IMR-90 (cell line): ENCODE data around the gene FAM20C. TPM values are rescaled to one million over a fixed set of nuclear protein-coding genes. Genes with fewer than 3 reads are reported as not detected.

Source experiments
- ATAC-seq: fragments of 200-7000 bp; cut with Tn5 transposase; 2 replicates; pipeline ENCODE4 v1.9.1; 2020; ENCODE audit warnings: low read depth, mild to moderate bottlenecking, moderate library complexity
- BruUV-seq: library from RNA; stranded (reverse); fragments of 400-500 nt; replicated peaks from 2 replicates; lab custom pipeline; 2021; lab: Mats Ljungman, UMichigan
- CTCF ChIA-PET: fragments of 300-600 bp; formaldehyde crosslinking; extraction: SDS; loops from one replicate; lab custom pipeline; 2021; ENCODE audit warnings: antibody characterized with exemption; lab: Yijun Ruan, JAX
- POLR2A ChIA-PET: fragments of 300-600 bp; sonication (Branson Sonifier 250); formaldehyde crosslinking; loops from one replicate; lab custom pipeline; 2022; ENCODE audit warnings: antibody characterized with exemption; ENCODE audit not compliant: unreplicated experiment; lab: Charles Lee
- DNase-seq: peaks from one replicate; pipeline ENCODE4 v3.0.0; 2013
- H2AFZ ChIP-seq: replicated peaks from 2 replicates; pipeline ENCODE3; 2013; ENCODE audit warnings: low read length, mild to moderate bottlenecking; ENCODE audit not compliant: poor library complexity
- H2AK5ac ChIP-seq: 2 replicates; pipeline ENCODE4 v1.6.1; 2013; ENCODE audit warnings: low read depth, low read length, inconsistent platforms
- H2AK9ac ChIP-seq: replicated peaks from 2 replicates; pipeline ENCODE3; 2013; ENCODE audit warnings: mild to moderate bottlenecking, low read depth, low read length, moderate library complexity; ENCODE audit not compliant: poor library complexity
- H2BK120ac ChIP-seq: 2 replicates; pipeline ENCODE4 v1.6.1; 2013; ENCODE audit warnings: low read depth, low read length, inconsistent platforms
- H2BK15ac ChIP-seq: 3 replicates; pipeline ENCODE4 v1.6.1; 2013; ENCODE audit warnings: low read depth, low read length, inconsistent platforms
- H2BK20ac ChIP-seq: 2 replicates; pipeline ENCODE4 v1.6.1; 2013; ENCODE audit warnings: low read depth, mild to moderate bottlenecking, inconsistent platforms, low read length, moderate library complexity
- H2BK5ac ChIP-seq: 2 replicates; pipeline ENCODE4 v1.6.1; 2013; ENCODE audit warnings: mild to moderate bottlenecking, low read depth, low read length, inconsistent platforms; ENCODE audit not compliant: poor library complexity, severe bottlenecking
- H3K14ac ChIP-seq: replicated peaks from 2 replicates; pipeline ENCODE4 v1.6.1; 2013; ENCODE audit warnings: low read depth, low read length, inconsistent platforms
- H3K18ac ChIP-seq: 2 replicates; pipeline ENCODE4 v1.6.1; 2013; ENCODE audit warnings: low read depth, low read length, control low read depth
- H3K23ac ChIP-seq: 2 replicates; pipeline ENCODE4 v1.6.1; 2013; ENCODE audit warnings: low read depth, low read length, inconsistent platforms
- H3K27ac ChIP-seq: 2 replicates; pipeline ENCODE4 v1.5.1; 2013; ENCODE audit warnings: mild to moderate bottlenecking, control low read depth, low read length; ENCODE audit not compliant: insufficient read depth
- H3K27me3 ChIP-seq: 2 replicates; pipeline ENCODE4 v1.6.1; 2013; ENCODE audit warnings: low read length; ENCODE audit not compliant: control insufficient read depth, insufficient read depth
- H3K36me3 ChIP-seq: 2 replicates; pipeline ENCODE4 v1.6.1; 2013; ENCODE audit warnings: low read length, mixed read lengths; ENCODE audit not compliant: control insufficient read depth, insufficient read depth
- H3K4ac ChIP-seq: 2 replicates; pipeline ENCODE4 v1.6.1; 2013; ENCODE audit warnings: low read depth, low read length, inconsistent platforms
- H3K4me1 ChIP-seq: 2 replicates; pipeline ENCODE4 v1.6.1; 2013; ENCODE audit warnings: low read length, mixed read lengths; ENCODE audit not compliant: control insufficient read depth, insufficient read depth
- H3K4me2 ChIP-seq: 2 replicates; pipeline ENCODE4 v1.6.1; 2013; ENCODE audit warnings: low read depth, mild to moderate bottlenecking, control low read depth, low read length, moderate library complexity
- H3K4me3 ChIP-seq: 2 replicates; pipeline ENCODE4 v1.5.1; 2013; ENCODE audit warnings: low read depth, mild to moderate bottlenecking, control low read depth, low read length, moderate library complexity; ENCODE audit not compliant: insufficient read depth
- H3K56ac ChIP-seq: 2 replicates; pipeline ENCODE4 v1.6.1; 2013; ENCODE audit warnings: low read length, inconsistent platforms; ENCODE audit not compliant: insufficient read depth; ENCODE audit errors: extremely low read depth
- H3K79me1 ChIP-seq, 2 experiments: 2 replicates each; pipeline ENCODE4 v1.6.1; 2013; ENCODE audit warnings: low read length in 2 of 2, inconsistent platforms in 1 of 2, low read depth in 1 of 2
- H3K9ac ChIP-seq: 2 replicates; pipeline ENCODE4 v1.6.1; 2013; ENCODE audit warnings: low read depth, low read length, control low read depth
- H3K9me1 ChIP-seq: 2 replicates; pipeline ENCODE4 v1.6.1; 2013; ENCODE audit warnings: low read length, inconsistent platforms; ENCODE audit not compliant: insufficient read depth
- H3K9me3 ChIP-seq: 2 replicates; pipeline ENCODE4 v1.6.1; 2013; ENCODE audit warnings: low read length; ENCODE audit not compliant: control insufficient read depth, insufficient read depth
- H4K20me1 ChIP-seq: 2 replicates; pipeline ENCODE4 v1.6.1; 2013; ENCODE audit warnings: low read length, inconsistent platforms; ENCODE audit not compliant: insufficient read depth
- H4K5ac ChIP-seq: 2 replicates; pipeline ENCODE4 v1.6.1; 2013; ENCODE audit warnings: mild to moderate bottlenecking, low read depth, low read length, control low read depth
- H4K8ac ChIP-seq, 2 experiments: 2 replicates each; pipeline ENCODE4 v1.6.1; 2013; ENCODE audit warnings: low read depth in 2 of 2, low read length in 2 of 2, control low read depth in 1 of 2, inconsistent platforms in 1 of 2
- H4K91ac ChIP-seq: 2 replicates; pipeline ENCODE4 v1.6.1; 2013; ENCODE audit warnings: low read depth, low read length, inconsistent platforms; ENCODE audit not compliant: insufficient read depth
- BHLHE40 ChIP-seq: fragments of 150-350 bp; IDR thresholded peaks from 2 replicates; pipeline ENCODE4 v1.6.1; 2016; ENCODE audit warnings: mild to moderate bottlenecking, low read depth, low read length
- CEBPB ChIP-seq: IDR thresholded peaks from 2 replicates; pipeline ENCODE4 v1.6.1; 2012; ENCODE audit warnings: low read depth, low read length, improper control_type of control experiment
- CTCF ChIP-seq: conservative IDR thresholded peaks from 2 replicates; pipeline ENCODE4 v1.5.1; 2012; ENCODE audit warnings: mild to moderate bottlenecking, low read depth, low read length, improper control_type of control experiment
- RCOR1 ChIP-seq: IDR thresholded peaks from 2 replicates; pipeline ENCODE4 v1.6.1; 2012; ENCODE audit warnings: mild to moderate bottlenecking, low read length, improper control_type of control experiment; ENCODE audit not compliant: insufficient replicate concordance
- SMC3 ChIP-seq: fragments of 150-350 bp; IDR thresholded peaks from 2 replicates; pipeline ENCODE4 v1.6.1; 2016; ENCODE audit warnings: low read depth, mild to moderate bottlenecking, antibody characterized with exemption, low read length, moderate library complexity
- WGBS, 2 experiments: methylation state at CpG; one replicate each; pipeline versions ENCODE4 v1.1.5 to v1.1.7; 2013; ENCODE audit warnings: missing lambda C conversion rate in 2 of 2; ENCODE audit not compliant: insufficient read length in 1 of 2; ENCODE audit errors: extremely low coverage in 2 of 2; 5-methylcytosine and 5-hydroxymethylcytosine counted together
- dilution Hi-C: fragments of 300-500 bp; cut with HindIII; formaldehyde crosslinking; loops from one replicate; pipeline ENCODE4 v1.14.3; 2018; ENCODE audit warnings: low sequenced_read_pairs; ENCODE audit not compliant: unreplicated experiment
- in situ Hi-C: fragments of 300-500 bp; cut with MboI; formaldehyde crosslinking; loops from 3 replicates; pipeline ENCODE4 v1.14.3; 2019; ENCODE audit warnings: low sequenced_read_pairs, inconsistent platforms, mixed read lengths
- intact Hi-C: fragments of 100-400 bp; cut with micrococcal nuclease; formaldehyde crosslinking; loops from 2 replicates; pipeline ENCODE4 v1.10.0; 2022
- polyA plus RNA-seq, 3 experiments: library from polyadenylated mRNA; depleted of rRNA; stranded (reverse); fragments of >200 nt; gene quantifications; 2 replicates each; pipeline ENCODE4 v1.2.3, GENCODE V29; 2012; ENCODE audit warnings: low replicate concordance in 1 of 3
- total RNA-seq: library from RNA; depleted of rRNA; stranded (reverse); fragments of >200 nt; gene quantifications from 2 replicates; pipeline ENCODE4 v1.2.3, GENCODE V29; 2012
- TF ChIP-seq, protein P1 (sequence below): fragments of 150-350 bp; IDR thresholded peaks from 2 replicates; pipeline ENCODE4 v1.6.1; 2016; ENCODE audit warnings: low read depth, mild to moderate bottlenecking, low read length, moderate library complexity, borderline replicate concordance
- TF ChIP-seq, protein P2 (sequence below): fragments of 150-350 bp; IDR thresholded peaks from 2 replicates; pipeline ENCODE4 v1.6.1; 2017; ENCODE audit warnings: mild to moderate bottlenecking, antibody characterized with exemption, low read length, low read depth

FAM20C gene
- total and polyA plus RNA-seq, 2 of the 4 experiments (the other 2 are of a cell fraction) = 7.7 to 36.6 TPM

DNA sequence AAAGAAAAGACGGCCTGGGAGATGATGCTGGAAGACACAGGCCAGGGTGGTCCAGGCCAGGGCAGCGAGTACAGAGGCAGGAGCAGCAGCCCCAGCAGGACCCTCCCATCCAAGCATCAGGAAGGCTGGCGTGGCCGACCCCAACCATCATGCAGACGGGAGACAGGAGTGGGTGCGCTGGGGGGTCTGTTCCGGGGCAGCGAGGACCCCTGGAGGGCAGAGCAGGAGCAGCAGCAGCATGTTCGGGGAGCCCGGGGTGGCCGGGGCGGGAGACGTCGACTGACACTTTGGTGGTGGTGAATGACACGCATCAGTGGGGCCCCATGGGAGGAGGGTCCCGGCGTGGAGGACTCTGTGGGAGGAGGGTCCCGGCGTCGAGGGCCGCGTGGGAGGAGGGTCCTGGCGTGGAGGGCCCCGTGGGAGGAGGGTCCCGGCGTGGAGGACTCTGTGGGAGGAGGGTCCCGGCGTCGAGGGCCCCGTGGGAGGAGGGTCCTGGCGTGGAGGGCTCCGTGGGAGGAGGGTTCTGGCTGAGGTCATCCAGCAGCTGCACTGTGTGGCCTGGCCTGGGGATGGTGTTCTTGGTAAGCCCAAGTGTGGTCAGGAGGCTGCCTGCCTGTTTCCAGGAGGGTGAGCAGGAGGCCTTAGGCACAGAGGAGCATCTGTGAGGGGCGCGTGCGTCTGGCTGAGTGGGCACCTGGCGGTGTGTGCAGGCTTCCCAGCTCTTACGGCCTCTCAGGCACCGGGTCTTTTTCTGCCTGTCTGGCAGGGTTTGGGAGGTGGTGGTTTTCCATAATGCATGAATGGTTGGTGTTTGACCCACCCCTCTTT lies 38.9 kb downstream of the FAM20C start:
- TF ChIP-seq, protein P1, sequence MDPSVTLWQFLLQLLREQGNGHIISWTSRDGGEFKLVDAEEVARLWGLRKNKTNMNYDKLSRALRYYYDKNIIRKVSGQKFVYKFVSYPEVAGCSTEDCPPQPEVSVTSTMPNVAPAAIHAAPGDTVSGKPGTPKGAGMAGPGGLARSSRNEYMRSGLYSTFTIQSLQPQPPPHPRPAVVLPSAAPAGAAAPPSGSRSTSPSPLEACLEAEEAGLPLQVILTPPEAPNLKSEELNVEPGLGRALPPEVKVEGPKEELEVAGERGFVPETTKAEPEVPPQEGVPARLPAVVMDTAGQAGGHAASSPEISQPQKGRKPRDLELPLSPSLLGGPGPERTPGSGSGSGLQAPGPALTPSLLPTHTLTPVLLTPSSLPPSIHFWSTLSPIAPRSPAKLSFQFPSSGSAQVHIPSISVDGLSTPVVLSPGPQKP = no peak
- TF ChIP-seq CTCF (0 out of 2 replicates have a peak, but pooled peaks have one; percentile 15), RCOR1 (no peak), CEBPB (no peak), BHLHE40 (no peak), SMC3 (no peak)
- TF ChIP-seq, protein P2, sequence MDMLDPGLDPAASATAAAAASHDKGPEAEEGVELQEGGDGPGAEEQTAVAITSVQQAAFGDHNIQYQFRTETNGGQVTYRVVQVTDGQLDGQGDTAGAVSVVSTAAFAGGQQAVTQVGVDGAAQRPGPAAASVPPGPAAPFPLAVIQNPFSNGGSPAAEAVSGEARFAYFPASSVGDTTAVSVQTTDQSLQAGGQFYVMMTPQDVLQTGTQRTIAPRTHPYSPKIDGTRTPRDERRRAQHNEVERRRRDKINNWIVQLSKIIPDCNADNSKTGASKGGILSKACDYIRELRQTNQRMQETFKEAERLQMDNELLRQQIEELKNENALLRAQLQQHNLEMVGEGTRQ = no peak
- Histone ChIP-seq H3K14ac (no peak overlapping the region), H3K79me1 (peaks cover 49 to 84% of the 10 kb centered on the region in 2 experiments), H4K5ac (no peak overlapping the region; the same call in 1 of the 2 replicates), H3K4me1 (peaks cover 81% of the 10 kb centered on the region), H2AK9ac (peak overlapping the region; percentile 6), H3K9me3 (no peaks in the 10 kb centered on the region), H3K4me2 (no peak overlapping the region), H2AFZ (no peak overlapping the region), H3K9ac (no peak overlapping the region), H2AK5ac (peak overlapping the region; percentile 94), H3K23ac (no peak overlapping the region), H4K91ac (peak overlapping the region; percentile 96), H4K20me1 (peaks cover 13% of the 10 kb centered on the region), H3K4me3 (no peak overlapping the region), H3K56ac (no peak overlapping the region), H4K8ac (peak overlapping the region in 1 of 2 experiments; percentile 62; a peak in 3 of 4 replicates), H3K27me3 (no peaks in the 10 kb centered on the region), H2BK20ac (peak overlapping the region; percentile 51), H2BK120ac (peak overlapping the region; percentile 98), H3K18ac (peak overlapping the region; percentile 22), H2BK5ac (peak overlapping the region; percentile 96), H3K9me1 (peaks cover 37% of the 10 kb centered on the region), H2BK15ac (0 out of 3 replicates have a peak overlapping the region, but pooled peaks have one; percentile 36), H3K4ac (peak overlapping the region; percentile 98), H3K27ac (peak overlapping the region; percentile 51), H3K36me3 (peaks cover 31% of the 10 kb centered on the region)
- ChIA-PET POLR2A (no interaction called here), CTCF (no interaction called here)
- no peak for ATAC-seq
- dilution Hi-C loops = no loop called here
- WGBS, 2 experiments = 90% methylated on average over 2 of the region's 38 CpGs; no CpG with 5 or more reads in 1 of the 2 experiments
- in situ Hi-C loops = no loop called here
- BruUV-seq = no TSS peak
- intact Hi-C loops = no loop called here
- no peak for DNase-seq
